NCI-H2171 treated with DMSO at 0.1 percent for 48 hours (cell line): ENCODE data around the gene TMEM25.
"Not testable (repeated sequence)": the region's sequence is repeated elsewhere in the genome, so short reads cannot be mapped to it uniquely, and the experiment has no call there.

Experiments
- DNase-seq: peaks from one replicate; lab custom pipeline; 2025; lab: John Stamatoyannopoulos, UW

Gene TMEM25

DNA sequence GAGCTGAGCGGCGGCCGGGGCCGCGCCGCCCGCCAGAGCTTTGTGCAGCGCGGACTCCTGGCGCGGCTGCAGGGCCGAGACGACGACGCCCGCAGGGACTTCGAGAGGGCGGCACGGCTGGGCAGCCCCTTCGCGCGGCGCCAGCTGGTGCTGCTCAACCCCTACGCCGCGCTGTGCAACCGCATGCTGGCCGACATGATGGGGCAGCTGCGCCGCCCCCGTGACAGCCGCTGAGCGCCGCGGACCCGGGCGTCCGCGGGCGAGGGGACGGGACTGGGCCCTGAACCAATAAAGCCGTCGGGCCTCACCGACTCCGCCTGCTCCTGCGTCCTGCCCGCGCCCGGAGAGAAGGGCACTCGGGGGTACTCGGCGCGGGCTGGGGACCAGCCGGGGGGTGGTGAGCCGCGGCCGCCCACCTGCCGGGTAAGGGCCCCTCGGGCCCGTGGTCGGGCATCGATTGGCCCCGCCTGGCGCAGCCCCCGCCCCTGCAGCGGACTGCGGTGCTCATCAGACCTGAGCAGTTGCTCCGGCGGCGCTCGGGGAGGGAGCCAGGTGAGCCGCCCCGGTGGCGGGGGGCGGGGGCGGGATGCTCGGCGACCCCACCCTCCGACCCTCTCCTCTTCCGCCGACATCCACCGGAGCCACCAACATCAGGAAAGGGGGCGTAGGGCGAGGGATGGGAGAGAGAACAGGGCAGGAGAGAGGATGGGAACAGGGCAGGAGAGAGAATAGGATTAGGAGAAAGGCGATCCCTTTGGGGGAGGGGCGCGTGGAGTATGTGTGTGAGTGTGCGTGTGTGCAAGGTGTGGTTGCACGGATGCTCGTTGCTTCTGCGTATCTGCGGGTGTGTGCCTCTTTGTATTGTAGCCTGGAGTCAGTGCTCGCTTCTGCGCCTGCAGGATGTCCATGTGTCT, at the start of gene TMEM25:
Gene TMEM25 (plus strand): TSS at position 510 of the 914 bp plus-strand sequence. CDS start 610 bp downstream, outside the sequence.
- peak; percentile 61 for DNase-seq

DNA sequence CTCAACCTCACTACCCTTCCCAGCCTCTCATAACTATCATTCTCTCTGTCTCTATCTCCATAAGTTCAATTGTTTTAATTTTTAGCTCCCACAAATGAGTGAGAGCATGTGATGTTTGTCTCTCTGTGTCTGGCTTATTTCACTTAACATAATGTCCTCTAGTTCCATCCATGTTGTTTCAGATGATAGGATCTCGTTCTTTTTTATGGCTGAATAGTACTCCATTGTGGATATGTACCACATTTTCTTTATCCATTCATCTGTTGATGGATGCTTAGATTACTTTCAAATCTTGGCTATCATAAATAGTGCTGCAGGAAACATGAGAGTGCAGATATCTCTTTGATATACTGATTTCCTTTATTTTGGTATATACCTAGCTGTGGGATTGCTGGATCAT, 49.8 kb upstream of the TMEM25 start:
- not testable (repeated sequence) for DNase-seq

GRCh38 chr11:118484405-118484804, 46.6 kb upstream of the TMEM25 start:
- no peak for DNase-seq

- DNase-seq, result no peak
Observed at GRCh38 chr11:118485273-118485672, 45.7 kb upstream of the TMEM25 start.

GRCh38 chr11:118488480-118489109, 42.4 kb upstream of the TMEM25 start:
- DNase-seq, result peak; percentile 74

DNA sequence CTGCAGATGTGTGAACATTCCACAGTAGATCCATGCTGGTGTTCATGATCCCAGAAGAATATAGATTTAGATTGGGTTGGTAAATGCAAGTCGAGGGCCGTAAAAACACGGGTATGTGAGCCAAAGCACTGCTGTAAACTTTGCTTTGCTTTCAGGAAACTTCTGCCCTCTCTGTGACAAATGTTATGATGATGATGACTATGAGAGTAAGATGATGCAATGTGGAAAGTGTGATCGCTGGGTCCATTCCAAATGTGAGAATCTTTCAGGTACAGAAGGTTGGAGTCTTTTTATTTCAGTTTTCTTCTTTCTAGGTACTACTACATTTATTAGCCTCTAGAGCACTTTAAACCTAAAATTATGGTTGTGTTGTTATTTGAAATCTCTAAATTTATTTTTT, 40.0 kb upstream of the TMEM25 start:
- DNase-seq, result no peak

GRCh38 chr11:118497831-118498230, 33.2 kb upstream of the TMEM25 start:
- no peak for DNase-seq

DNA sequence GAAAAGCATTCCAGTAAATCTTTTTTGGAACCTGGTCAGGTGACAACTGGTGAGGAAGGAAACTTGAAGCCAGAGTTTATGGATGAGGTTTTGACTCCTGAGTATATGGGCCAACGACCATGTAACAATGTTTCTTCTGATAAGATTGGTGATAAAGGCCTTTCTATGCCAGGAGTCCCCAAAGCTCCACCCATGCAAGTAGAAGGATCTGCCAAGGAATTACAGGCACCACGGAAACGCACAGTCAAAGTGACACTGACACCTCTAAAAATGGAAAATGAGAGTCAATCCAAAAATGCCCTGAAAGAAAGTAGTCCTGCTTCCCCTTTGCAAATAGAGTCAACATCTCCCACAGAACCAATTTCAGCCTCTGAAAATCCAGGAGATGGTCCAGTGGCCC, 27.8 kb upstream of the TMEM25 start:
- DNase-seq, result no peak

DNA sequence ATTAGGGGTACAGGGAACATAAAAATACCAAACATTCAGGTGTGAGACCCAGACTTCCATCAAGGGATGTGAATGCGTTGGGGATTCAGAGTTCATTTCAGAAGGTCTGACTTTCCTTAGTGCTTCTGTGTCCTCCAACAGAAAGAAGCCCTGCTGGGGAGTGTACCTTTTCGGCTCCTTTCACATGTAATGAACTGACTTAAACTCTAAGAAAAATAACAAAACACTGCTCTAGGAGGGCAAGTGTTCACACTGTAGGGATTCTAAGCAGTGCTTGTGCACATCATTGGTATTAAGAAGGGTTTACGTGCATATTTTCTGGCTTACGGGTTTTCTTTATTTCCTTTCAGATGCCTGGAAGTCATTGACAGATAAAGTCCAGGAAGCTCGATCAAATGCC, 19.4 kb upstream of the TMEM25 start:
- no peak for DNase-seq

DNA sequence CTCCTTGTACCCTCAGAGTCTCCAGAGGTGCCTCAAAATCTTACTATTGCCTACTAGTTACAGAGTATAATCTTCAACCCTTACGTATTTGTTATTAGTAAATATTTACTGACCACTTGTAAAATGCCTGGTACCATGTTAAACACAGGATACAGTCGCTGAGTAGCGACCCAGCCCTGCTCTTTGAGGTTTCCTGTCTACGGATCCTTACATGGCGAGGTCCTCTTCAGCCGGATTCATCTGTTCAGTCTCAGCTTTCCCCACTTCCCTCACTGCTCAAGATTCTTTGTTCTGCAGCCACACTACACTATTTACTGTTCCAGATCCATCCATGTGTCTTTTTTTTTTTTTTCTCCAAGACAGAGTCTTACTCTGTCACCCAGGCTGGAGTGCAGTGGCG, 16.9 kb upstream of the TMEM25 start:
- no peak for DNase-seq

GRCh38 chr11:118519549-118519948, 11.4 kb upstream of the TMEM25 start:
- DNase-seq, result no peak

- no peak for DNase-seq
Observed at GRCh38 chr11:118521892-118522311, 9.1 kb upstream of the TMEM25 start.

GRCh38 chr11:118522571-118523072, 8.4 kb upstream of the TMEM25 start:
- no peak for DNase-seq

DNA sequence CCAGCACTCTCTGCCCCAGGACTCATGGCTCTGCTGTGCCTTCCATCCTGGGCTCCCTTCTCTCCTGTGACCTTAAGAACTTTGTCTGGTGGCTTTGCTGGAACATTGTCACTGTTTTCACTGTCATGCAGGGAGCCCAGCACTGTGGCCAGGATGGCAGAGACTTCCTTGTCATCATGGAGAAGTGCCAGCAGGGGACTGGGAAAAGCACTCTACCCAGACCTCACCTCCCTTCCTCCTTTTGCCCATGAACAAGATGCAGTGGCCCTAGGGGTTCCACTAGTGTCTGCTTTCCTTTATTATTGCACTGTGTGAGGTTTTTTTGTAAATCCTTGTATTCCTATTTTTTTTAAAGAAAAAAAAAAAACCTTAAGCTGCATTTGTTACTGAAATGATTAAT, 6.6 kb upstream of the TMEM25 start:
- no peak for DNase-seq

GRCh38 chr11:118524757-118525470, 6.1 kb upstream of the TMEM25 start:
- no peak for DNase-seq

DNA sequence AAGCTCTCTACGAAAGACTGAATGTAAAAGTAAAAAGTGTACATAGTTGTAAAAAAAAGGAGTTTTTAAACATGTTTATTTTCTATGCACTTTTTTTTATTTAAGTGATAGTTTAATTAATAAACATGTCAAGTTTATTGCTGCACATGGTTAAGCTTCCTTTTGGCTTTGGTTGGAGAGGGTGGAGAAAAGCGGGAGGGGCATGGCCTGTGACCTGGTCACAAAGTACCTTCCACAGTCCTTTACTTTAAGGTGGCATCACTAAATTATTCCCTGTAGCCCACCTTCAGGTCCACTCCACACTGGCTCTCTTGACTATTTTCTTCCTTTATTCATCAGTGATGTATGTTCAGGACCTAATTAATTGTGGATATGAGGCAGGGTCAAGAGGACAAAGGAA, 4.3 kb upstream of the TMEM25 start:
- DNase-seq, result no peak

- DNase-seq, result no peak
Observed at GRCh38 chr11:118527109-118527508, 3.9 kb upstream of the TMEM25 start, which contains the start of gene TTC36. TSS of gene TTC36 (plus strand) at chr11:118527474. CDS start at chr11:118527495, 21 bp downstream.

DNA sequence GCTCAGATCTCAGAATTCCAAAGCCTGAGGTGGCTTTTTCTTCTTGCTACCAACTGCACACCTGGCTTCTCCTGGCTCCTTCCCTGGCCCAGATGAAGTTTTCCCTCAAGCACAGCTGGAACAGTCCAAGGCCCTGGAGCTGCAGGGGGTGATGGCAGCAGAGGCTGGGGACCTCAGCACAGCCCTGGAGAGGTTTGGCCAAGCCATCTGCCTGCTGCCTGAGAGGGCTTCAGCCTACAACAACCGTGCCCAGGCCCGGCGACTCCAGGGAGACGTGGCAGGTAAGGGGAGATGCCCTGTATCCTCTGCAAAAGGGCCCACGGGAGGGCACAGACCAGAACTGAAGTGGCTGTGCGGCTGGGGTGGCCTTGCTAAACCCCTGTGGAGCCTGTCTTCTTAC, 2.5 kb upstream of the TMEM25 start:
- DNase-seq, result no peak

- no peak for DNase-seq
Observed at GRCh38 chr11:118529584-118530175, 1.3 kb upstream of the TMEM25 start.

- DNase-seq, result peak; percentile 18
Observed at GRCh38 chr11:118530180-118530682, 761 bp upstream of the TMEM25 start.

GRCh38 chr11:118531597-118532084, 649 bp downstream of the TMEM25 start:
- no peak for DNase-seq

- DNase-seq, result no peak
Observed at GRCh38 chr11:118532091-118532490, 1.1 kb downstream of the TMEM25 start.
